ENCODE results near the gene DYNC2H1. TPM values are rescaled to one million over a fixed set of nuclear protein-coding genes. Genes with fewer than 3 reads are reported as not detected.

DYNC2H1 gene
- total RNA-seq, 1 donor from 2014 or later = 37.3 TPM

DNA sequence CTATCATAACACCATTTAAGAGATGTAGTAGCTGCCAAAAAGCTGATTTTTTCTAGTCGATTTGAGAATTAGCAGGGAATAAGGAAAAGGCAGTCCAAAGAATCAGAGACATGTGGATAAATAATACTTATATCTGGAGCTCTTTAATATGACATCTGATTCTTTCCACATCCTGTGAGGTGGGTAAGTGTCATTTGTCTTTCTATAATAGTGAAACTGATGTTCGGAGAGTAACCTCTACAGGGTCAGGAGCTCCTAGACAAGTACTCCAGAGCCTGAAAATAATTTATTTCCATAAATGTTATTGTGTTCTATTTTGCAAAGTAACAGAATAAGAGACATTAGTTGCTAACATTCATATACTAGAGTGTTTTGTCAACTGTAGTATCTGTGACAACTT, 367.6 kb downstream of the DYNC2H1 start:
- DNase-seq = no peak

DNA sequence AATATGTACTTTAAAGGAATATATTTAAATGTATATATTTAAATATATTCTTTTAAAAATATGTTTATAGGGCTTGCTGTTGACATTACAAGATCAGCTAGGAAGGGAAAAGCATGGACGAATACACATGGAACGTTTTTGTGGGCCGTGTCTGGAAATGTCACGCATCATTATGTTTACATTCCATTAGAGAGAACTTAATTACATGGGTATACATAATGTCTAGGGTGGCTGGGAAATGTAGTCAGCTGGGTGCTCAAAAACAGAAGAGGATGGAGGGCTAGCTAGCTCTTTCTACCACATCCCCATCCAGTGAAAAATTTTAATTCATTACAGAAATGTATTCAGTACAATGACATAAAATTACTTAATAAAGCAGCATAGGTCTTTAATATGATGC, 371.2 kb downstream of the DYNC2H1 start:
- peak; percentile 18 for DNase-seq

GRCh38 chr11:103483996-103484395, 374.8 kb downstream of the DYNC2H1 start:
- DNase-seq = no peak

DNA sequence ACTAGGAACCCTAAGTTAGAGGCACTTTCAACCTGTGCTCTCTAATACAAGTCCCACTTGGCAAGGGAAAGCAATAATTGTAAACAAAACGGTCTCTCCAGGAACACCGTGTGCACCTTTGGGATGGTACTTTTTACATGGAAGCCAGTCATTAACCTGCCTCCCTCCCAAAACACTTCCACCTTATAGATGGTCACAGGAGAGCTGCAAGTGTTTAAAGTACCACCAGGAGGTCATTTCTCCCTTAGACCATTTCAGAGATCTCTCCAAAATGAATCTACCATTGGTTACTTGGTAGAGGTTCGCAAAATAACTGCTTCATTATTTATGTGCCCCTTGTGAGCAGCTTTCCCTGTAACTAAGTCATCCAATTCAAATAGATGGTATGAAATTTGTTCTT, 375.3 kb downstream of the DYNC2H1 start:
- DNase-seq = no peak

DNA sequence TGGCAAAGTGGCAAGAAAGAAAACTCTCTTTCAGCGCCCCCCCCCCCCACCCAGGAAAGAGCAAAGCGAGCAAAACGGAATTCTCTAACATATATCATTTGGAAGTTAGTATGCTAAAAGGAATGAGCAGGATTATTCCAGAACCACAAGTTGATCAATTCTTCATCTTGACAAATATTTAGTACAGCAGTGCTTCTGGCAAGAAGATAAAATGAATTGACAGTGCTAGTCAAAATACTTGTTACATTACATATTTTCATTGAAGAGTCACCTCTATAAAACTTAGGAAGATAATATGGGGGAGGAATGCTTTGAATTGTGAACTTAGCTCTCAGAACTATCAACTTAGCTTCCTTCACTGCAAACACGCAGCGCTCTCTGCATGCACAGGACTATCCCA, 377.4 kb downstream of the DYNC2H1 start:
- no peak for DNase-seq

- DNase-seq = no peak
These were observed 377.9 kb downstream of the DYNC2H1 start for GRCh38 chr11:103487113-103487512.

GRCh38 chr11:103488031-103488461, 378.8 kb downstream of the DYNC2H1 start:
- DNase-seq = no peak

DNA sequence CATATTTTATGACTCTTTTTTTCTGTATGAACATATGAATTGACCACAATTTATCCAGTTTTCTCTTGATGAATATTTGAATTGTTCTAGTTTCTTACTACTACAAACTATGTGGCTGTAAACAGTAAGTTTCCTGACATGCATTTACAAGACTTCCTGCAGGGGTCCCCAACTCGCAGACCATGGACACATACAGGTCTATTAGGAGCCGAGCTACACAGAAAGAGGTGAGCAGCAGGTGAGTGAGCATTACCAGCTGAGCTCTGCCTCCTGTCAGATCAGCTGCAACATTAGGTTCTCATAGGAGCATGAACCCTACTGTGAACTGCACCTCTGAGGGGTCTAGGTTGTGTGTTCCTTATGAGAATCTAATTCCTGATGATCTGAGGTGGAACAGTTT, 379.4 kb downstream of the DYNC2H1 start:
- no peak for DNase-seq

DNA sequence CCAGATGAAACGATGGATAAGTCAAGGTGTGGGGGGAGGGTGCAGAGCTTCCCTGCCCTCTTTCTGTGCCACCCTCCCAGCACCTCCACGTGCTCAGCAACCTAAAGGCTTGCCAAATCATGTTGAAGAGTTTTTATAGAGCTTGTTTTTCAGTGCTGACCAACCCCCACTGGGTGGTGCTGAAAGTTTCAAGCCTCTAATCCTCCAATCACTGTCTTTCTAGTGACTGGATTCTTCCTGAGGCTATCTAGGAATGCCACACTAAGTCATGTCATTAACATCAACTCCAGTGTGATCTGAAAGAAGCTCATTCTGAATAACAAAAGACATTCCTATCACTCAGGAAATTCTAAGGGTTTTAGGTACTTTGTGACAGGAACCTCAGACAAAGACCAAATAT, 382.6 kb downstream of the DYNC2H1 start:
- DNase-seq = no peak

- DNase-seq = peak; percentile 10
These were observed 385.3 kb downstream of the DYNC2H1 start for GRCh38 chr11:103494491-103494890.

DNA sequence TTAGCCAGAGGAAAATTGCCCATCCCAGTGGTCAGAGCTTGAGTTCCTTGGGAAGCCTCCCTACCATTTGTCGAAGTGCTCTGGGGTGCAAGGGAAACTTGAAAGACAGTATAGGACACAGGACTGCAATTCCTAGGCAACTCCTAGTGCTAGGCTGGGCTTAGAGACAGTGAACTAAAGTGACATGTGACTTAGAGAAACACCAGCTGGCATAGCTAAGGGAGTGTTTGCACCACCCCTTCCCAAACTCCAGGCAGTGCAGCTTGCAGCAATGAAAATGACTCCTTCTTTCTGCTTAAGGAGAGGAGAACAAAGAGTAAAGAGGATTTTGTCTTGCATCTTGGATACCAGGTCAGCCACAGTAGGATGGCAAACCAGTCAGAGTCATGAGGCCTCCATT, 388.0 kb downstream of the DYNC2H1 start:
- no peak for DNase-seq

DNA sequence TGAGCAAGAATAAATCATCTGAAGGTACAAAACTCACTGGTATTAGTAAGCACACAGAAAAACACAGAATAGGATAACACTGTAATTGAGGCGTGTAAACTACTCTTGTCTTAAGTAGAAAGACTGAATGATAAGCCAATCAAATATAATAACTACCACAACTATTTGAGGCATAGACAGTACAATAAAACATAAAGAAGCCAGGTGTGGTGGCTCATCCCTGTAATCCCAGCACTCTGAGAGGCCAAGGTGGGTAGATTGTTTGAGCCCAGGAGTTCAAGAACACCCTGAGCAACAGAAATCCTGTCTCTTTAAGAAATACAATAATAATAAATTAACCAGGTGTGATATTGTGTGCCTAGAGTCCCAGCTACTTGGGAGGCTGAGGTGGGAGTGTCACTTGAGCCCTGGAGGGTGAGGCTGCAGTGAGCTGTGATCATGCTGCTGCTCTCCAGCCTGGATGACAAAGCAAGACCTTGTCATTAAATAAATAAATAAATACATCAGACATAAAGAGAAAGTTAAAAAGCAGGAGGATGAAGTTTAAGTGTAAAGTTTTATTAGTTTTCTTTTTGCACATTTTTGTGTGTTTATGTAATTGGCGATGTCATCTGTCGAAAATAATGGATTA, 390.6 kb downstream of the DYNC2H1 start:
- no peak for DNase-seq

DNA sequence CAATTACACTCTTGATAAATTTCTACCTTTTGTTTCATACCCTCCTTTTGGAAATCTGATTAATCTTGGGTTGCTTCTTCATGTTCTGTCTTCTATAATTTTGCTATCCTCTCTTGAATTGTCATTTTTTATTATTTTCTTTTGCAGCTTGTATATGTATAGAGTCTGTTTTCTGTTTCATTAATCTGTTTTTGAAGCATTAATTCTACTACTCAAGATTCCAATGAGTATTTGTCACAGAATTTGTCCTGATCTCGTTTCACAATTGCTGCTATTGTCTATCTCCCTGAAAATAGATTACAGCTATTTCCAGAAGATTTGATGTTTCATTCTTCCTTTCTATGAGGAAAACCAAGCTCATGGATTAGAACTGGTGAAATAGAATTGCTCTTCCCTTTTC, 406.1 kb downstream of the DYNC2H1 start:
- DNase-seq = no peak

DNA sequence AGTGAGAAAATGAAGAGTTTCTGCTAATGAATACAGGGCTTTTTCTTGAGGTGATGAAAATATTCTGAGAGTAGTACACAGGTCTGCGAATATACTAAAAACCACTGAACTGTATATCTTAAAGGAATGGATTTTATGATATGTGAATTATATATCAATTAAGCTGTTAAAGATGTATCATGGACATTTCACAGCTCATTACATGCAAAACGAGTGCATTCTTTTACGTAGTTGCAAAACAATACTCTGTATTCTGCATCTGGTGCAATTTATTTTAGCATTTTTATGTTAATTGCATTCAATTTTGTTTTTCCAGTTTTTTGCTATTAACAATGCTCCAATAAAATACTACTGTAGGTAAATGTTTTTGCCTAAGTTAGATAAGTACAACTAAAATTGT, 411.6 kb downstream of the DYNC2H1 start:
- DNase-seq = no peak

DNA sequence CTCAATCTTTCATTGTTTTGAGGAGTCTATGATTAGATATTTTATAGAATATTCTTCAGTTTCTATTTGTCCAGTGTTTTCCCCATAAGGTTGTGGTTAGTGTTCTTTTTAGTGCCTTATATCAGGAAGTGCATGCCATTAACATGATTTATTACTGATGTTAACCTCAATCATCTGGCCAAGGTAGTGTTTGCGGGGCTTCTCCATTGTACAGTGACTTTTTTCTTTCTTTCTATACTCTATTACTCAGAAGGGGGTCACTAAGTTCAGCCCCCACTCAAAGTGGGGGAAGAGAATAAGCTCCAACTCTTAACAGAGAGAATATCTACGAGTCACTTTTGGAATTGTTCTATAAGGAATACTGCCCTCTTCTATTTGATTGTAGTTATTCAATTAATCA, 415.8 kb downstream of the DYNC2H1 start:
- DNase-seq = no peak

- DNase-seq = no peak
These were observed 418.8 kb downstream of the DYNC2H1 start for GRCh38 chr11:103528046-103528445.

- no peak for DNase-seq
These were observed 419.4 kb downstream of the DYNC2H1 start for GRCh38 chr11:103528596-103528995.

GRCh38 chr11:103529181-103529684, 420.0 kb downstream of the DYNC2H1 start:
- no peak for DNase-seq

Small RNAs within 50 kb of the gene (small RNA-seq; reads per million reads assigned to genes)
- not detected for gene AP003461.1 (ENCODE audit: low replicate concordance)

Other genes starting within 250 kb of the DYNC2H1 start
- not detected for gene MMP12, start 234.4 kb upstream of the DYNC2H1 start, total RNA-seq
- gene MMP13, start 153.7 kb upstream of the DYNC2H1 start, total RNA-seq = not detected
- gene DCUN1D5, start 17.3 kb upstream of the DYNC2H1 start, total RNA-seq = 44.5 TPM